Cerebellar nuclear complex (tissue), 1 donor: Measurements from ENCODE around the gene BICDL2.

ENCODE experiments used
- DNase-seq, 2 experiments: peaks; one replicate each; lab custom pipeline; 2025; lab: John Stamatoyannopoulos, UW

BICDL2 gene

DNA sequence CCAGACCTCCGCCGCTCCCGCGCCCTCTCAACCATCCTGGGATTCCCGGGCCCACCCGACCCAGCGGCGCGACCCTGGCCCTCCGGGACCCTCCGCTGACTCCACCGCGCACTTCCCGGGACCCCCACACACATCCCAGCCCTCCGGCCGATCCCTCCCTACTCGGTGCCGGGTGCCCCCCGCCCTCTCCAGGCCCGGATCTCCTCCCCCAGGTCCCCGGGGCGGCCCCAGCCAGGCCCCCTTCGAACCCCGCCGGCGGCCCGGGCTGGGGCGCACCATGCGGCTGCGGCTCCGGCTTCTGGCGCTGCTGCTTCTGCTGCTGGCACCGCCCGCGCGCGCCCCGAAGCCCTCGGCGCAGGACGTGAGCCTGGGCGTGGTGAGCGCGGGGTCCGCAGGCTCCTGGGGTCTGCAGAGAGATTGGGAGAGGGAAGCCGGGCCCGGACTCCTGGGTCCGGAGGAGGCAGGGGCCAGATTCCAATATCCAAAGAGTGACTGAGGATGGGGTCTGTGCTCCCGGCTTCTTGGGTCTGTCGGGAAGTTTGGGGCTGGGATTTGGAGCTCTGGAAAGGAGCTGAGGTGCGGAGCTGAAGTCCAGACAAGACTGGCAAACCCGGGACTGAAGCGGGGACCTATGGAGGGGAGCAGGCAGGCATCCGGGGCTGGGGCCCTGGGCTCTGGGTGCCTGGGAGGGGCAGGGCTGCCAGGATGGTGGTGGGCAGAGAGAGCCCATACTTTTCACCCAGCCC is 10.1 kb upstream of the BICDL2 start:
- DNase-seq = no peak

GRCh38 chr16:3045758-3046640 is 9.3 kb upstream of the BICDL2 start, which contains the start of gene MMP25:
TSS of gene MMP25 (plus strand) at chr16:3046561. CDS start at chr16:3046918, 357 bp downstream.
- DNase-seq = no peak

DNA sequence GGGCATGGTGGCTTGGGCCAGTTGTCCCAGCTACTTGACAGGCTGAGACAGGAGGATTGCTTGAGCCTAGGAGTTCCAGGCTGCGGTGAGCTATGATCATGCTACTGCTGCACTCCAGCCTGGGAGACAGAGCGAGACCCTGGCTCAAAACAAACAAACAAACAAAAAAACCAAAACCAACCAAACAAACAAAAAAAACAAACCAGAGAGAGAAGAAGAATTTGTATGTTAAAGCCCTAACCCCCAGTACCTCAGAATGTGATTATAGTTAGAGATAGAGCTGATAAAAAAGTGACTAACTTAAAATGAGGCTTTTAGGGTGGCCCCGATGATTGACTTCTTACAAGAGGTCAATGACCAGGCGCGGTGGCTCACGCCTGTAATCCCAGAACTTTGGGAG is 8.0 kb upstream of the BICDL2 start:
- no peak for DNase-seq

GRCh38 chr16:3042376-3042775 is 5.6 kb upstream of the BICDL2 start:
- no peak for DNase-seq

- DNase-seq = no peak
These were observed 2.2 kb upstream of the BICDL2 start for GRCh38 chr16:3038896-3039295.

DNA sequence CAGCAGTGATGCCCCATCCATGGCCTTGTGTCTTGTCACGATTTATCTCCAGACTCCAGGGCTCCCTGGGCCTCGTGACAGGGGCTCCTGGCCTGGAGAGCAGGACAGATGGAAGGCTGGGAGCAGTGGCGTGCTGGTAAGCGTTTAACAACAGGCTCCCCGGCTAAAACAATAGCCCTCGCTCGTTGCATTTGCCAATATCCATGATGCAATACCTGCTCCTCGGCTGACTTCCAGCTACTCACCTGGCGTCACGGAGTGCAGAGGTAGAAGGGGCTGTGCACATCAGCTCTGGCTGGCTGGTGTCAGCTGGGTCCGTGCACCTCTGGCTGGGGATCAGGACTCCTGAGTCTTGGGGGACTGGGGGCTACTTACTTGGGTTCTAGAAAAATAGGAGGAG is 1.5 kb upstream of the BICDL2 start:
- DNase-seq = no peak

DNA sequence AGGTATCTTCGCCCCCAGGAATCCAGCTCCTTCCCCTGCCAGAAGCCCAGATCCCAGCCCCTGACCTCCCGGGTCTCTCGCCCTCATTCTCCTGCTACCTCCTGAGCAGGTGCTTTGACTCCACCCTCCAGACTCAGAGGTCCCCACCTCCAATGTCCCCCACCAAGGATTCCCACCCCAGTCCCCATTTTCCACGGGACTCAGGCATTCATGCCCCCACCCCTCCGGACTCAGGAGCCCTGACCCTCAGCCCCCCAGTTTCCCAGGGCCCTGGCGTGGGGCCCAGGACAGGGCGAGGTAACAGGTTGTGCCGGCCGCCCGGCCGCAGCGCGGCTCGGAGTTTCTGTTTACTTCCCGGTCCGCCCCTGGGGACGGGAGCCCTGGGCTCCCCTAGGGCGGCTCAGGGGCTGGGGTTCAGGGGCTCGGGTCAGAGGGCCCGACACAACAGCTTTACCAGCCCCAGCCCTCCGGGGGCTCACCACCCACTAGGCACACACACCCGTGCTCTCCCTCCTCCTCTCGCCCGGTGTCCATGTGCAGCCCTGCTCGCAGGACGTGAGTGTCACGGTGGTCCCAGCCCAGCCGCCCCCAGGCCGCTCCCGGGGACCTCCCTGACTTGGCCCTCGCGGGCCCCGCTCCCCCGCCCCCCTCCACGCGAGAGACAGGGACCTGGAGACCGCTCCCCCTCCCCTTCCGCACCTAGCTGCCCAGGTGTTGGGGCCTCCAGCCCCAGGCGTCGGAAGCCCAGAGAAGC is 595 bp downstream of the BICDL2 start:
- DNase-seq = no peak

DNA sequence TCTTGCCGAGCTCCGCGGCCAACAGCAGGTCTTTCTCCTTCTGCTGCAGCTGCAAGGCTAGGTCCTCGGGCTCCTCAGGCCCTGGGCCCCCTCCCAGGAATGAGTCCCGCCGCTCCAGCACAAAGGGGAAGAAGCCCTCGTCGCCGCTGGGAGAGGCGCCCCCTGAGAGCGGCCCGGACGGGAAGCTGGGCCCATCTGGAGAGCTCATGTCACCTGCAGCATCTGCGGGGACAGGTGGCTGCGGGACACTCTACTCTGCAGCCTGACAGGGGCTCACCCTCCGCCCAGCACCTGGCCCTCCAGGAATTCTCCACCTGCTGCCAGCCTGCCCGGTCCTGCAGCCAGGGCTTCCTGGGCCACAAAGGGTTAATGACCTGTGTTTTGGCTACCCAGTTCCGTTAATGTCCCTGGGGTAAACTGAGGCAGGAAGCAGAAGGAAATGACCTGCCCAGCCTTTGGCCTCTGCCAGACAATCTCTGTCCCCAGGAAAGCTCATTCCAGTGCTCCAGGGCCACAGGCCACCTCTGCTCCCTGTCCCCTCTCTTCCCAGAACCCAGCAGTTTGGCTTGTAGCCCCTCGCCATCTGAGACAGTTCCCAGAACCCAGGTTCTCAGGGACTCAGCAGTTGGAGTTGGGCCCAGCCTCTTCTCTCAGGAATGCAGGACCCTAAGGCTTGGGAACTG is 1.3 kb downstream of the BICDL2 start:
- DNase-seq = no peak

DNA sequence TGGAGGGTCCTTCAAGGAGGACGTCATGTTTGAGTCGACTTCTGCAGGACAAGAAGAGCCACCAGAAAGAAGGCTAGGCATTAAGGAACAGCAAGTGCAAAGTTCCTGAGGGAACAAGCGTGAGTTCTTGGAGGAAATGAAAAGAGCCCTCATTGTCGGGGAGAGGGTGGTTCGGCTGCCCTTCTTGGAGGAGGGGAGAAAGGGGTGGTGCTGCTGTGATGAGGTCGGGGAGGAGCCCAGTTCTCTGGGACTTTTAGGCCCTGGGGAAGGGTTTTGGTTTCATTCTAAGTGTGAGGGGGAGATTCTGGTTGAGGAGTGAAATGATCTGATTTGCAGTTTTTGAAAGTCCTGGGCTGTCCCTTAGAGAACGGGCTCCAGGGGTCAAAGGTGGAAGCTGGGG is 4.1 kb downstream of the BICDL2 start:
- no peak for DNase-seq

DNA sequence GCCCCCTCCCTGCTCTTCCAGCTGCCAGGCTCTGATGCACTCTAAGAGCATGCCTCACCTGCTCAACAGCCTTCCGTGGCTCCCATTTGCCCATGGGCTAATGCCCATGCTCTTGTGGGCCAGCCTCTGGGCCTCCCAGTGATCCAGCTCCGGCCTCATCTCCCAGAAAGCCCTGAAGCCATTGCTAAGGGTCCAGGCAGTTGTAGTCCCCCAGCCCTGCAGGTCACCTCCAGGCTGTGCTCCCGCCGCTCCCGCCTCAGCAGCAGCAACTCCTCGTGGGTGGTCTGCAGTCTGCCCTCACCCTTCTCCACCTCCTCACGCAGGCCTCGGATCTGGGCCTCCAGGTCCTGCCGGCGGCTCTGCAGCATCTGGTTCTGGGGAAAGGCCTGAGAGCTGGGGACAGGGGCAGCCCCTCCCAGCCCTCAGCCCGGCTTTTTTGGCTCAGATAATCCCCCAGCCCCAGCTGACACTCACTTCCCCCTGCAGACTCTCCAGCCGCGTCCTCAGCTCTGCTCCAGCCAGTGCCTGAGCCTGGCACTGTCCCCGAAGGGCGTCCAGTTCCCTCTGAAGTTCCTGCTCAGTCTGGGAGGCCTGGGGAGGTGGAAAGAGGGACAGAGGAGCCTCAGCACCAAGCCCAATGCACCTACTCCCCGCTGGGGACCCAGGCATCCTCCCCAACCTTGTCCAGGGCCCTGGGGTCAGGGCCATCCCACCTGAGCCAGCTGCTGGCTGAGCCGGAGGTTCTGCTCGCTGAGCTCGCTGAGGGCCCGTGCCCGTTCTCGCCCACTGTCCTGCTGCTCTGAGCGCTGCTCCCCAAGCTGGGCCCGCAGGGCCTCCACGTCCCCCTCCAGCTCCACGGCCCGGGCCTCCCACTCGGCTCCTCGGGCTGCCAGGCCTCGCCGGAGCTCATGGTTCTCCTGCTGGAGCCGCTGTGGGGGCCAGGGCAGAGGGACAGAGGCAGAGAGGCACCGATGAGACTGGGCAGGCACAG is 6.2 kb downstream of the BICDL2 start:
- DNase-seq = no peak

- no peak for DNase-seq
These were observed 7.1 kb downstream of the BICDL2 start for GRCh38 chr16:3029491-3030221.

- DNase-seq = no peak
These were observed 7.9 kb downstream of the BICDL2 start for GRCh38 chr16:3028716-3029319.

- DNase-seq = peak; percentile 16 to 51
These were observed 8.6 kb downstream of the BICDL2 start for GRCh38 chr16:3027983-3028715.

DNA sequence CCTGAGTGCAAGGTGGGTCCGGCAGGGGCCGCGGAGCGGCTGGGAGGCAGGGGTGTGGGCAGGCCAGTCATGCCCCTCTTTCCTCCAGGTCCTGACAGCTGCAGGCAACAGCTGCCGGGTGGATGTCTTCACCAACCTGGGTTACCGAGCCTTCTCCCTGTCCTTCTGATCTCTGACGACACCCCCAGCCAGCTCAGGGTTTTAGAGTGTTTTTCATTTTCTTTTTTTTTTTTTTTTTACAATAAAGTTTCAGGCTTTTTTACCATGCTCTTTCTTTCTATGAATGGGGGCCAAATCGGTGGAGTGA is 9.3 kb downstream of the BICDL2 start:
- no peak for DNase-seq

- no peak for DNase-seq
These were observed 9.9 kb downstream of the BICDL2 start for GRCh38 chr16:3026609-3027488.

- DNase-seq = no peak
These were observed 10.8 kb downstream of the BICDL2 start for GRCh38 chr16:3026003-3026378.

DNA sequence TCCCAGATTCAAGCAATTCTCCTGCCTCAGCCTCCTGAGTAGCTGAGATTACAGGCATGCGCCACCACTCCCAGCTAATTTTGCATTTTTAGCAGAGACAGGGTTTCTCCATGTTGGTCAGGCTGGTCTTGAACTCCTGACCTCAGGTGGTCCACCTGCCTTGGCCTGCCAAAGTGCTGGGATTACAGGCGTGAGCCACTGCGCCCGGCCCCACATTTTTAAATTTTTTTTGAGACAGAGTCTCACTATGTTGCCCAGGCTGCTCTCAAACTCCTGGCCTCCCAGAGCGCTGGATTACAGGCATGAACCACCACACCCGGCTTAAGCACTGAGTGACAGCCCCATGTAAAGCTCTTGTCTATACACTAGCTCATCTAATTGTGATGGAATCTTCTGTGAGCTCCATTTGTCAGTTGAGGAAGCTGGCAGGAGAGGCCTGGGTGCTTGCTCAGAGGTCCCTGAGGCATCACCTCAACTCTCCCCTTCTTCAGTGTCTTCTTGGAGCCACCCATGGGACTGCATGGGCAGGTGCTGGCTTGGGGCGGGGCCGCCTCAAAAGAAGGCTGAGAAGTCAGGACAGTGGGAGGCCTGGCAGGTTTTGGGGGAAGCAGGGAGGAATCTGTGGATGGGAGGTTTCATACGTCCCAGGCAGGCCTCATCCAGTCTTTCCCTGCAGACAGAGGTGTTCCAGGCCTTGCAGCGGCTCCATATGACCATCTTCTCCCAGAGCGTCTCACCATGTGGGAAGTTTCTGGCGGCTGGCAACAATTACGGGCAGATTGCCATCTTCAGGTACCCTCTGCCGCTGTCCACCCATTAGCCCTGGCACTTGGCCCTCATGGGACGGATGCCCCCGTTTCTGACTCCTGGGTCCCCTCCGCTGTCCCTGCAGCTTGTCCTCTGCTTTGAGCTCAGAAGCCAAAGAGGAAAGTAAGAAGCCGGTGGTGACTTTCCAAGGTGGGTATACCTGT is 11.4 kb downstream of the BICDL2 start:
- no peak for DNase-seq
